Inflammatory macrophage (primary cell): ENCODE results near the gene ADARB2.

Experiments
- DNase-seq, 2 donors: peaks; one replicate each; pipeline ENCODE4 v3.0.0-alpha.2; 2020 to 2022

The ADARB2 gene

DNA sequence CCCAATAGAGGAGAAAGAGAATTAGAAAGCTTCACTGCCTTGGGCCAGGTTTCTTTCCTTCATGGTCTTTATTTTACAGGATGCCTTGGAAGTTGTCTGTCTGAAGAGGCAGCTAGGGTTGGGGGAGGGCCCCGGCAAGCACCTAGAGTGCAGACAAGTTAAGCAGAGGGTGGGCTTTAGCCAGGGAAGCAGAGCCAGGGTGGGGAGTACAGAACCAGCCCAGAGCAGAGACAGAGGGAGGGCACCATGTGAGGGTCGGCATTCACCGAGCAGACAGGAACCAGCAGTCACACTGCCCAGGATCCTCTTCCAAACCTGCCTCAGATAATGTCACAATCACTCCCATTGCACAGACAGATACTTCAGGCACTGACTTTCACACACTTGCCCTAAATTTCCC, 75.9 kb downstream of the ADARB2 start:
- DNase-seq = no peak

DNA sequence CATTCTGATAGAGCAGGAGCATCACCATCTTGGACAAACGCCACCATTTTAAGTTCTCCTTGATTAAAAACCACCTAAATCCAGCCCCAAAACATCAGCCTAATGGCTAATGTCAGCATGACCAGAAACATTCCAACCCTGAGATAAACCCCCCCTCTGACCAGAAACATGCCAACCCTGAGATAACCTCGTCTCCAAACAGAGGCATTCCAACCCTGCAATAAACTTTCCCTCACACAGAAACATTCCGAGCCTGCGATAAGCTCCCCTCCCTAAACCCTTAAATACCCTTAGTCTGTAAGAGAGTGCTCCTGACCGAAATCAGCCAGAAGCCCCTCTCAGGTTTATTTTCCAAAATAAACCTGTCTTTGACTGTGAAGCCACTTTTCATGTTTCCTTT, 76.5 kb downstream of the ADARB2 start:
- no peak for DNase-seq

DNA sequence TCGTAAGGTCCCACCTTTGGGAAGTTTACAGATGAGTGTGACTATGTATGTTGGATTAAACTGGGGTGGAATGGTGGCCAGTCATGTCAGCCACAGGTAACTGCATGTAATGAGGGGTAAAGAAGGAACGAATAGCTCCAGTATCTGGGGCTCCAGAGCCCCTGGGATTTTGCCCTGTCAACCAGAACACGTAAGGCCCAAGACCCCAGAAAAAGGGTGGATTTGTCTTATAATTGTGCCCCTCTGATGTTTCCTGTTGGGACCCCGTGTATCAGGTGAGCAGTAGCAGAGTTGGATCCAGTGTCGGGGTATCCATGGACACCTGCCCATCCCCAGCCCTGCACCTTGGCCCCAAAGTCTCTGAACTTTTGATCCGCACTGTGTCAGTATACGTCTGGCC, 76.9 kb downstream of the ADARB2 start:
- DNase-seq = no peak

DNA sequence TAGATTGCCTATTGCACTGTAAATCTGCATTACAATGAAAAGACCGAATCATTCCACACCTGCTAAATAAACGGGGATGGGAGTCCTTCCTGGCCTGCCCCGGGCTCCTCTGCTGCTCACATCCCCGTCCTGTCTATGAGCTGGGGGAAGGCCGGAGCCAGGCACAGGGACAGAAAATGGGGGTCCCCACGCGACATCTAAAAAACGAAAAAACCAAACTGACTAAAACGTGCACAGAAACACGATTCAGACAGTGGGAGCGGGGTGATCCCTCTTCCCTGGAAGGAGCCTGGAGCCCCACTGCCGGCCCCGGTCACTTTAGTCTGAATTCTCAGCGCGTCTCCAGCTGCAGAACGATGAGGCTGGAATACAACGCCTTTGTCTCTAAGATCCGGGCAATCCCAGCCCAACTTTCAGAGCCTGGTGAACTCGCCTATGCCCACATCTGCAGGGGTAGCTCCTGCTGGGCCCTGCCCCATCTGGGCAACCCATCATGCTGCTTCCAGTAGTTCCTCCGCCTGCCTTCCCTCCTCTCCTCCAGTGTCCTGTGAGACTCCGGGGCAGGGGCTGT, 78.0 kb downstream of the ADARB2 start:
- no peak for DNase-seq

DNA sequence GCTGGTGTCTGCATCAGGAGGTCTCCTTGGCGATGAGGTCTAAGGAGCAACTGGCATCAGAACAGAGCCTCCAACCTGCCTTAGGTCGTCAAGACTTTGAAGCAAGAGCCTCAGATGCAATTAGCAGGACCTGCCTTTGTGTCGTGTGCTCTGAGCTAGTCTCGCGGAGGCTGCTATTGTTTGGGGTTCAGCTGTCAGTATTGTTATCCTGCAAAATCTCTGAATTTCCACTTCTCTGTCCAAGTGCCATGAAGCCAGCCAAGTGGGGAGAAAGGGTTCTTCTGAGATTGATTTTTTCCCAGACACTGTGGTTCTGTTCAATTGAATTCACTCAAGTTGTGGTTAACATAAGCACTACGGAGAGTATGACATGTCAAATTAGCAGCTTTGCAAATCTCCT, 78.7 kb downstream of the ADARB2 start:
- DNase-seq = no peak

DNA sequence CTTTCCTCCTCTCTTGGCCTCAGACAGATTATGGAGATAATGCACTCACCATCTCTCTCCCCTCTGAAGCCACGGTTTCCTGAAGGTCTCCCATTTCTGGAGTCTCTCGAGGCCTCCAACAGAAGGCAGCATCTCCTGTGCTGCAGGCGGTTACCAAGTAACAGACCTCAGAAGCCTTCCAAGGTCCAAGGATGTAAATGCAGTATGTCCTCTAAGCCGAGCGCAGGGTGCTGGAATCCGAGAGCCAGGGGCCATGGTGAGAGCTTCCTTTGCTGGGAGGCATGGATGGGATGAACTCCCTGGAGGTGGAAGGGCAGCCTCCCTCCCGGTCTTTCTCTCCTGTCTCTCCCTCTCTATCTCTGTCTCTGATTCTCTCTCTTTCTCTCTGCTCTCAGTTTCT, 79.8 kb downstream of the ADARB2 start:
- DNase-seq = no peak

DNA sequence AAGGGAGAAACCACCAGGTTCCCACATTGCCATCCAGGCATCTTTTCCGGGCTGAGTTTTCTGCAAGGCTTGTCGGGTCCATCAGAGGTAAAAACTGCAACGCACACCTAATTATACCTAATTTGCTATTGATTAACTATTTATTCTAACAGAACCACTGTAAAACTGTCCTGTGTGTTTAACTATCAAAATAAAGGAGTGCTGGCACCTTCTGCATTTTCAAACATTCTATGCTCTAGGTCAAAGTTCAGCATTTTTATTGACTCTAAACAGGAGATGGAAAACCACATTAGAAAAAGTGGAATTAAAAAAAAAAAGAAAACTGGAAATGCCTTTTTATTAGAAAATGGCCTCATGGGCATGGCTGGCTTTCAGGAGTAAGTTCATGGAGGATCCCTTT, 82.0 kb downstream of the ADARB2 start:
- DNase-seq = no peak

DNA sequence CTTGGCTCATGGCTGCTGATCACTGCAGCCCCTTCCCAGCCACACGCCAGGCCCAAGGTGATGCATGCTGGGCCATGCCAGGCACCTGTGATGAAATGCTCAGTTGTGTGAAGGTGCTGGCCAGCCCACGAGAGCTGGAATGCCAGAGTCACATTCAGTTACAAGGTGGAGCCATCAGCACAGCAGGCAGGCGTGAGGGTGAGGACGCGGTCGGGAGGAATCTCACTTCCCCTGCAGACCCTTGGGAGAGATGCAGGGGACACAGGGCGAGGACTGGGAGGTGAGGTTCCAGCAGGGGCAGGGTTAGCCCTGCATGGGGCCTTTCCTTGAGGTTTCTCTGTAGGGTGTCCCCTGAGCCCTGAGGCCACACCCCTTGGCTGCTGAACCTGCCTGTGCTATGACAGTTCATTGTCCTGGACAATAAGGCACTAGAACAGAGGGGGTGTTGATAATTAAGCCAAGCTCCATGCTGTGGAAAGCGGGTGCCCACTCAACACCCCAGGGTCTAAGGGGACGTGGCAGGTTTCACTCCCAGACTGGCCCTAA, 82.4 kb downstream of the ADARB2 start:
- no peak for DNase-seq

DNA sequence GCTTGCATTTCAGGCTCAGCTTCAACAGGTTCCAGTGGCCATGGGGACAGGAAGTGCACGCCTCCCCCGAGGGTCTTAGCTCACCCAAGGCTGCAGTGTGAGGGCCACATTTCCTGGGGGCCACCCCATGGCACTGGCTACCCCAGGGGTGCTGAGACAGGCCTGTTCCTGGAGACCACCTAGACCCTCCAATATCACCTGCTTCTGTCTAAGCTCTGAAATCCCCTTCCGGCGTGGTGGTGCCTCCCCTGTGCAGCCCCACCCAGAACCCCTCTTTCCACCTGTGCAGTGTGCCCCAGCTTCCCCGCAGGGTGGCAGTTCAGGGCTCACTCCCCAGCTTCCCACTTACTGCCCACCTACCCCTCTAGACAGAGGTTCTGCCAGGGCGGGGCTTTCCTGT, 83.1 kb downstream of the ADARB2 start:
- no peak for DNase-seq

DNA sequence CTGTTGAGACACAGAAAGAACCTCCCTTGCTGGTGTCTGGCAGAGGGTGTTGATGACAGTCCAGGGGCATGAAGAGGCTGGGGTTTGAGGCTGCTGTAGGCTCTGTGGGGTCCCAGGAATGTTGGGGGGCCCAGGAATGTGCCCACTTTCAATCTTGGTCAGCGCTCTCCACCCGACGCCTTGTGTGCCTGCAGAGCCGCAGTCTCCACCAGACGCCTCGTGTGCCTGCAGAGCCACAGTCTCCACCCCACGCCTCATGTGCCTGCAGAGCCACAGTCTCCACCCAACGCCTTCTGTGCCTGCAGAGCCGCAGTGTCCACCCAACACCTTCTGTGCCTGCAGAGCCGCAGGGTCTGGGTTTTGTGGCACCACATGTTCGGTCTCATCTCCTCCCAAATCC, 84.0 kb downstream of the ADARB2 start:
- DNase-seq = no peak

DNA sequence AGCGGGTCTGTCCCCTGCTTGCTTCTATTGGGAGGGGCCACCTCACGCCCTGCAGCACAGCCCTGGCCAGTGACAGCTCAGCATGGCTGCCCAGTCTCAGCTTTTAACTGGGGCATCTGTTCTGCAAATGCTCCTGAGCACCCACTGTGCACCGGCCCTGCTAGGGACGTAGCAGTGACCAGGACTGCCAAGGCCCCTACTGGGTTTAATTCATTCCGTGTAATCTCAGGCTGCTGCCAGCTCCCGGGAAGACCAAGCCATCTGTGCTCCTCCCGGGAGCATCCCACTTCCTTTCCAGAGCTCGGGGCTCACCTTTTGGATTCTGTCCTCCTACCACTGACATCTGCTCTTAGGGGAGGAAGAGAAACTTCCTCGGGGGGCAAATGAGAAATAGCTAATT, 85.2 kb downstream of the ADARB2 start:
- no peak for DNase-seq

DNA sequence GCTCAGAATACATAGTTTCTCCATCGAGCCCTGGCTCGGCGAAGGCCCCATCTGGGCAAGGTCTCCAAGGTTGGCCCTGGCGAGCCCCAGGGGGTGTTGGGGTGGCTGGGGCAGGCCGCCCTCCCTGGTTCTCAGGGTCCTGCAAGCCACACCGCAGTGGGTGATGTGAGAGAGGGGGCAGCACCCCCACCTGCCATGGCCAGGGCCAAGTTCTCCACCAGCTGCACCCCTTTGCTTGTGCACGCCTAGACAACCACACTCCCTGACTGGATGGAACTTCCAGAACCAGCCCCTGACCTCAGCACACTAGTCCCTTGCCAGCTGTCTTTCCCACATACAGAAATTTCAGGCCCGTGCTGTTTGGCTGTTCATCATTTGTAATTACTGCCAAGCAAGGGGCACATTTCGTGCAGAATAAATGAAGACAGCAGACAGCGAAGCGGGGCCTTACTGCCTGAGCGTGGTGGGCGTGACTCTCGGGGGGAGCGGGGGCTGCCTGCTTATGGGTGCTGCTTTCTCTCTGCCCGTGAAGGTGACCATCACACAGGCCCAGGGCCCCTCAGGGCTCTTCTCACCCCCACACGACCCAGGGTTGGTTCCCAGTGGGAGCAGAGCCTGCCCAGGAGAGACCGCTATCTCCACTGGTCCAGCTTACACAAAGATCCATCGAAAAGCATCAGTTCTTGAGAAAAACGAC, 85.9 kb downstream of the ADARB2 start:
- DNase-seq = no peak

DNA sequence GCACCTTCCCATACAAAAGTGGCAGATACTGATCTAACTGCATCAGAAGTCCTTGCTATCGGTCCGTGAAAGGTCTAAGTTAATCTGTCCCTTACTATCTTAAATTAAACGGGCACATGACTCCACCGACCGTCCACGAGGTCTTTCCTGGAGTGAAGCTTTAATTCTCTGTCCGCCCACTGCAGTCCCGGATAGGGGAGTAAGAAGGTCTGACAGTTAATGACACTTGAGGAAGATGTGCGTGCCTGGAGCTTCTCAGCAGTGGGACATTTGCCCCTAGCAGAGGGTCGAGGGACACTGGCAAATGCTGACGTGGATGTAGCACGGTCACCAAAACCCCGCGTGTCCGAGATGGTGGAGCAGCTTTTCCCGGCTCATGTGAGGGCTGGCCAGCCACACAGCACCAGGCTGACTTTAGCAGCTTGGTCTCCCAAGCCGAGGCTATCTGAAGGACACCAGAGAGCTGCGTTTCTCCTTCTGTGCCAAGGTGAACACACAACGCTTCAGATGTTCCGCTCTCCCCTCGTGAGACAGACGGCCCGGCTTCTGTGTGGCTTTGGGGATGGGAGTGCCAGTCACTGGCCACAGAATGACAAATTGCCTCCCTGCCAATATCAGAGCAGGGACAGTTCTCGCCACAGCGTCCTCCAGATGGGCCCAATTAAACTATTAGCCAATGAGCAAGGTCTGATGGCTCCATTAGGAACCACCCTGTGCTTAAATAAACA, 86.6 kb downstream of the ADARB2 start:
- DNase-seq = no peak

DNA sequence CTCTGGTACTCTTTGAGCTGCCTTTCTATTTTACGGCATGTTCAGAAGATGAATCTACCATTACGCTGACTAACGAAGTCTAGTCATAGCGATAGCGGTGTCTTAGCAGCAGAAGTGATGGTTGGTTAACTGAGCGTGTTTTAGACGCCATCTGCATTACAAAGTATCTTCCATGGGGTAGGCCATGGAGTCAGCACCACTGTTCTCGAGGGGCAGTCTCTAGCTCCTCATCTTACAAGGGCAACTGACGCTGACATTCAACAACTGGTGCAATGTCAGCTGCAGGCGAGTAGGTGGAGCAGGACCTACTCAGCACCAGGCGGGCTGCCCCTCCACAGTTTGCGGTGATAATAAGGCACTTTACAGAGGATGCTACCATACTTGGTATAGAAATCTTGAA, 88.7 kb downstream of the ADARB2 start:
- no peak for DNase-seq

DNA sequence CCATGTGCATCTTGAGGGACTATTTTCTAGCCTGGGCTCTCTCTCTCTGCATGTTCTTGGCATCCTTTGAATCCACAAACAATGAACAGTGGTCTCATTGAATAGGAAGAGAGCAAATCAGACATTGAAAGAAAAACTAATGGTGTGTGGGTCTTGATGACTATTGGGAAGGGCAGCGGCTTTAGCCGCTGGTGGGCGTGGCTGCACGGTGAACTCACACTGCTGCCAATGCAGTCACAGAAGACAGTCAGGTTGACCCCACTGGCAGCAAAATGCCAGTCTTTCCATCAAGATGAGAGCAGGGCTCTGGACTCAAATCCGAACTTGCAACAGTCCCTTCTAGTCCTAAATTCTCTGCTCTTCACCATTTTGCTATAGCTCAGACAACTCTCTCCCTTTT, 91.0 kb downstream of the ADARB2 start:
- DNase-seq = no peak

DNA sequence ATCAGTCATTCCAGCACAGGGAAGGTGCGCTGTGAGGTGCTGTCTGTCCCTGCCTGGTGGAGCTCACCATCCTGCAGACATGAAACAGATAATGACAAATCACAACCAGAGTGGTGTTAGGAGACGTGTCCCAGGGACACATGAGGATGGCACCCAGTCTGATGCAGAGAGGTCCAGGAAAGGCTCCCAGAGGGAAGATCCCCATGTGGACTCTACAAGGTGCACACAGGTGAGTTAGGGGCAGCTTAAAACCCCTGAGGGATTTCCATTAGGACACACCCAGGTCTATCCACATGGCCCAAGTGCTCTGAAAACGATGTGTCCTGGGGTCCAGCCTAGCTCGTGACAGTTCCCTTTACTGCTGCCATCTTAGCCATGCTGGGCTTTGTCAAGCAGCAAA, 91.4 kb downstream of the ADARB2 start:
- no peak for DNase-seq

DNA sequence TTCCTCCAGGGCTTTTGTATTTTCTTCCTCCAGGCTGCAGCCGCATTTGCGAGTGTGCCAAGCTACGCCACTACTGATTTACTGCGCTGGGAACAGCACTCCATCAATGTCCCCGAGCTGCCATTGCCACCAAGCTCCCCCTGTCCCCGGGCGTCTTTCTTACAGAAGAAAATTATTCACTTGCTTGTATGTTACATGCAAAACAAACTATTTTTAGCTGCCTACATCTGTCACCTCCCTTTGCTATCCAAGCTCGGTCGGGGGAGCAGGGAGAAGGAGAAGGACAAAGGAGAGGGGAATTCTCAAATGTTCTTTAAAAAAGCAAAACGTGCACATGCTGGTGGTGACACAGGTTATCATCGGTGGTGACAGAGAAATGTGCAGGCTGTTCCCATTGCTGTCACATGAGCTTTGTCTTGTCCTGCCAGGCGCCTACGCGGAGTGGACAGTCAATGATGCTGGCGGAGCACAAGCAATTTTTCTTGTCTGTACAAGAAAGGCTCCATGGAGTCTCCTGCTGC, 93.1 kb downstream of the ADARB2 start:
- no peak for DNase-seq

DNA sequence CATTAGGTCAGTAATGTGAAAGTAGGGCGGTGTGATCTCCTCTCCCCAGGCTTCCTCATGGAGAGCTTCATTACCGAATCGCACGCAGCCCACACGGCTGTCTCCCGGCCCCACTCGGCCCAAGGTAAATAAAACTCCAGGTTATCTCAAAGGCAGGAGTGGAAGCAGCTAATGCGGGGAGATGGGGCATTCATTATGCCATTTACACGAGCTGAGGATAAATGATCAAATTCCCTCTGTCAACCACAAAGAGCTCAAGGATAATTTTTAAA, 93.5 kb downstream of the ADARB2 start:
- no peak for DNase-seq

DNA sequence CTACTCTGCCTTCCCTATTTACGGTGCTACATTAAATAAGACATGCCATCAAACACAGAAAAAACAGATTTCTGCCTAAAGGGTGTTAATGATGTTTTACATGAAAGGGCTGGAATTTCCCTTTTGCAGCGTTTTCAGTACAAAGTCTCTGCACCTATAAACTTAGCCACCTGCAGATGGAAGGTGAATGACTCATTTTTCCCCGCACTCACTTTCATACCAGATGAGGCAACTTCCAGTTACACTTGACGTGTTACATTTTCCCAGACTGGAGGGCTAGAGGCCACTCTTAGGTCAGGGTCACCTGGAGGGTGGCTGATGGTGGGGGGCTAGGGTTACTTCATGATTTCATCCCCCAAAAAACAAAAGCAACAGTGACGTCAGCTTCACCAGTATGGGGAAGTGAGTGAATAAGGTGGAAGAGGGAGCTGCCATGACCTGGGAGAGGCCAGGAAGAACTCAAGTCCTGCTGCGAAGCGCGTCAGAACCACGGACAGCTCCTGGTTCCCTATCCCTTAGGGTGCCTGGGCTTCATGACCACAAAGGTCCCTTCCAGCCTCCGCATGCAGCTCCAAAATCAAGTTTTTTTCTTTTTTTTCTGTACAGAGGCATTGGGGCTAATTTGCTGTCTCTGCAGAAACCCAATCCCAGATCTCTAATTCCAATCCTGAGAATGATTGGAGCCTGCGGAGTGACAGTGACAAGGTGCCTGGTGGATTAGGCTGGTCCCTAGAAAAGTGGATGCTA, 94.0 kb downstream of the ADARB2 start:
- no peak for DNase-seq

DNA sequence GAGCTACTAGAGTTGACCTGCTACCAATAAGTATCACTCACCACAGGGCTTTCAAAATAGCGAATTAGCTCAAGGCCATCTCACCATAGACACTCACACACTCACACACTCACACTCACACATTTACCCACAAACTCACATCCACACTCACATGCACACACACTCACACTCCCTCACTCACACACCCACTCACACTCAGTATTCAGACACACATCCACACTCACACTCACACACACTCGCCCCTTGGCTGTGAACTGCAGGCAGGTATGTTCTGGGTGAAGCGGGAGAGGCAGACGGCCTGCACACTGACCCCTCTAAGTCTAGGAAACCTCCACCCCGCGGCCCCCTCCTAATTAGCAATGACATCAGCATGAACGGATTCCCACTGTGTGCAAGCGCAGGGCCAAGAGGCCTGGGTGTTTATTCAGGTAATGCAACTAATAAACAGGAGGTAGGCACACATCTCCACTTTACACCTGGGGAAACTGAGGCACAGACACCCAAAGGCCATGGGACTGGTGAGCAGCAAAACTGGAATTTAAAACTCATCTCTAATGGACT, 94.6 kb downstream of the ADARB2 start:
- DNase-seq = no peak

DNA sequence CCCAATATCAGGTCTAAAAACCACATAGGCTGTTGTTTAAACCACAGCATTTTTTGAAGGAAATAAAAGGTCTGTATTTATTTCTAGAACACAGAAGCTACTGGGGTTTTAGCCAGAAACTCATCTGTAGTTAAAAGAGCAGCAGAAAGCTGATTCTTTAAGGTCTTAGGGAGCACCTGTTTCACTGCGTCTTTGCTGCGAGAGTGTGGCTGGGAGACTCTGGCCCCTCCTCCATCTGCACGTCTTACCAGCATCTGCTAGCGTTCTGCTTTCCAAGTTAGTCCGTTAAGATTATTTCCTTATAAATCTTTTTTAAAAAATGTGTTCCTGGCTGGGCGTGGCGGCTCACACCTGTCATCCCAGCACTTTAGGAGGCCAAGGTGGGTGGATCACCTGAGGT, 95.9 kb downstream of the ADARB2 start:
- no peak for DNase-seq

DNA sequence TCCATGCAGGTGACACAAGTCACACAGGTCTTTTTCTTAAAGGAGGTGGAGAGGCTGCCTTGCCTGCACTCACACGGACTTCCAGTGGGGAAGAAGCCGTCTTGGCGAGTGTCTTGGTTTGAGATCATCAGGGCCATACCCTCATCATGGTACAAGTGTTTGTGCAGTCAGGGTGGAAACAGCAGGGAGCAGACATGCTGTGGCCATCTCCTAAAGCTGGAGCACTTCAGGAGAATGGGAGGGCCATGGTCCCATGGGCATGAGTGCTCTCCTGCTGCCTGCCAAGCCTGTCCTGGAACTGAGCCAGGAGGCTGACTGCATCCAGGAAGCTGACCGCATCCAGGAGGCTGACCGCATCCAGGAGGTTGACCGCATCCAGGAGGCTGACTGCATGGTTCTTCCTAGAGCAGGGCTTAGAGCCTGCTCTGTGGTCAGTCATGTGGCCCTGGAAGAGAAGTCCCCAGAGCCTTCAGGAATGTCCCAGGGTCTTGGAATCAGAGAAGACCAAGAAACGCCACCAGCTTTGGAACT, 98.4 kb downstream of the ADARB2 start:
- DNase-seq = no peak

DNA sequence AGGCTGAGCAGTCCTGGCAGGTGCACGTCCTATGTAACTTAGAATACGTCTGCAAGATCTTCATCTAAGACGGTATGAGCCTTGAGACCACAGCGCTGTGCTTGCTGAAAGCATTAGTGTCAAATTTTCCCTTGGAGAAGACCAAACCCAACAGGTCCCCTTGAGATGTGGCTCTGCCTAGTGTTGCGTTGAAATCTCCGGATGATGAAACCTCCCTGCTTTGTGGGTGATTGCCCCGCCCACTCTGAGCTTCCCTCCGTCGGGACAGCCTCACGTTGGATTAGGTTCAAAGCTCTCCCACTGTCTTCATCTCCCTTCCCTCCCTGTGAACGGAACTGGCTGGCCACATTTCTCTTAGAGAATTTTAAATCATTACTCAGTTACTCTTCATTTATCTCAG, 102.0 kb downstream of the ADARB2 start:
- DNase-seq = no peak
